ENCODE results near the gene DAAM1. TPM values are rescaled to one million over a fixed set of nuclear protein-coding genes. Genes with fewer than 3 reads are reported as not detected.

DAAM1 gene
- total RNA-seq, 1 donor = 19.5 TPM

GRCh38 chr14:59202031-59202430 lies 13.6 kb downstream of the DAAM1 start:
- H3K4me1 ChIP-seq (ENCODE audit: insufficient read depth, low read length) = peaks cover 4% of the 10 kb centered on the region
- H3K27ac ChIP-seq (ENCODE audit: low read depth, low read length) = no peak overlapping the region
- TF ChIP-seq CTCF (IDR thresholded peaks at IDR 0.05; ENCODE audit: extremely low read depth, low read depth, low read length) = no peak
- no peak overlapping the region for H2AFZ ChIP-seq (ENCODE audit: low read length)
- peak; percentile 36 for DNase-seq (ENCODE audit: insufficient read length, low spot score, missing footprints)
- peaks cover 47% of the 10 kb centered on the region for H3K79me2 ChIP-seq (ENCODE audit: insufficient read depth, low read length)
- peaks cover 8% of the 10 kb centered on the region for H4K20me1 ChIP-seq (ENCODE audit: insufficient read depth, low read length)
- no peaks in the 10 kb centered on the region for H3K27me3 ChIP-seq (ENCODE audit: insufficient read depth, low read length)
- no peak overlapping the region for H3K4me2 ChIP-seq (ENCODE audit: insufficient read depth, low read length)
- no peaks in the 10 kb centered on the region for H3K9me3 ChIP-seq (ENCODE audit: low read depth, low read length)
- H3K4me3 ChIP-seq (ENCODE audit: insufficient read depth, low read length) = no peak overlapping the region
- H3K36me3 ChIP-seq (ENCODE audit: insufficient read depth, low read length) = no peaks in the 10 kb centered on the region

GRCh38 chr14:59204305-59204704 lies 15.8 kb downstream of the DAAM1 start:
- H3K36me3 ChIP-seq (ENCODE audit: insufficient read depth, low read length) = no peaks in the 10 kb centered on the region
- no peak for TF ChIP-seq CTCF (IDR thresholded peaks at IDR 0.05; ENCODE audit: extremely low read depth, low read depth, low read length)
- peaks cover 4% of the 10 kb centered on the region for H3K4me1 ChIP-seq (ENCODE audit: insufficient read depth, low read length)
- H3K79me2 ChIP-seq (ENCODE audit: insufficient read depth, low read length) = peaks cover 33% of the 10 kb centered on the region
- H3K27me3 ChIP-seq (ENCODE audit: insufficient read depth, low read length) = no peaks in the 10 kb centered on the region
- no peak overlapping the region for H2AFZ ChIP-seq (ENCODE audit: low read length)
- H3K4me3 ChIP-seq (ENCODE audit: insufficient read depth, low read length) = no peak overlapping the region
- no peak overlapping the region for H3K27ac ChIP-seq (ENCODE audit: low read depth, low read length)
- H3K4me2 ChIP-seq (ENCODE audit: insufficient read depth, low read length) = no peak overlapping the region
- no peaks in the 10 kb centered on the region for H4K20me1 ChIP-seq (ENCODE audit: insufficient read depth, low read length)
- no peaks in the 10 kb centered on the region for H3K9me3 ChIP-seq (ENCODE audit: low read depth, low read length)
- no peak for DNase-seq (ENCODE audit: insufficient read length, low spot score, missing footprints)

GRCh38 chr14:59206892-59207291 lies 18.4 kb downstream of the DAAM1 start:
- H3K4me3 ChIP-seq (ENCODE audit: insufficient read depth, low read length) = no peak overlapping the region
- no peak for DNase-seq (ENCODE audit: insufficient read length, low spot score, missing footprints)
- no peak for TF ChIP-seq CTCF (IDR thresholded peaks at IDR 0.05; ENCODE audit: extremely low read depth, low read depth, low read length)
- no peaks in the 10 kb centered on the region for H3K36me3 ChIP-seq (ENCODE audit: insufficient read depth, low read length)
- H4K20me1 ChIP-seq (ENCODE audit: insufficient read depth, low read length) = no peaks in the 10 kb centered on the region
- H3K27ac ChIP-seq (ENCODE audit: low read depth, low read length) = no peak overlapping the region
- H3K27me3 ChIP-seq (ENCODE audit: insufficient read depth, low read length) = no peaks in the 10 kb centered on the region
- H3K4me2 ChIP-seq (ENCODE audit: insufficient read depth, low read length) = no peak overlapping the region
- H2AFZ ChIP-seq (ENCODE audit: low read length) = no peak overlapping the region
- H3K79me2 ChIP-seq (ENCODE audit: insufficient read depth, low read length) = peaks cover 17% of the 10 kb centered on the region
- H3K4me1 ChIP-seq (ENCODE audit: insufficient read depth, low read length) = no peaks in the 10 kb centered on the region
- no peaks in the 10 kb centered on the region for H3K9me3 ChIP-seq (ENCODE audit: low read depth, low read length)

GRCh38 chr14:59207506-59207933 lies 19.1 kb downstream of the DAAM1 start:
- Histone ChIP-seq H4K20me1 (ENCODE audit: insufficient read depth, low read length) (no peaks in the 10 kb centered on the region), H3K4me1 (ENCODE audit: insufficient read depth, low read length) (no peaks in the 10 kb centered on the region), H3K27me3 (ENCODE audit: insufficient read depth, low read length) (no peaks in the 10 kb centered on the region), H3K36me3 (ENCODE audit: insufficient read depth, low read length) (no peaks in the 10 kb centered on the region), H3K4me3 (ENCODE audit: insufficient read depth, low read length) (no peak overlapping the region), H3K79me2 (ENCODE audit: insufficient read depth, low read length) (peaks cover 17% of the 10 kb centered on the region), H3K9me3 (ENCODE audit: low read depth, low read length) (no peaks in the 10 kb centered on the region), H3K27ac (ENCODE audit: low read depth, low read length) (peak overlapping the region; percentile 2), H2AFZ (ENCODE audit: low read length) (no peak overlapping the region), H3K4me2 (ENCODE audit: insufficient read depth, low read length) (no peak overlapping the region)
- TF ChIP-seq CTCF (IDR thresholded peaks at IDR 0.05; ENCODE audit: extremely low read depth, low read depth, low read length) = no peak
- no peak for DNase-seq (ENCODE audit: insufficient read length, low spot score, missing footprints)

All from osteoblast (primary cell).